Activated naive CD8-positive, alpha-beta T cell treated with anti-CD3 and anti-CD28 coated beads, Interleukin-2, amount 10 ng/mL, durations not matched to agents 7 days and 5 days (primary cell): ENCODE data around the gene BAD. TPM values are rescaled to one million over a fixed set of nuclear protein-coding genes. Genes with fewer than 3 reads are reported as not detected.
"Not testable (repeated sequence)": the region's sequence is repeated elsewhere in the genome, so short reads cannot be mapped to it uniquely, and the experiment has no call there.

ENCODE experiments used
- ATAC-seq: fragments of 150-1000 bp; cut with Tn5 transposase; one replicate; pipeline ENCODE4 v1.10.0; 2021; ENCODE audit warnings: low read depth, moderate library complexity
- POLR2A ChIA-PET: fragments of 350-600 bp; sonication (Branson Sonifier 250); formaldehyde crosslinking; loops from one replicate; lab custom pipeline; 2021; ENCODE audit warnings: antibody characterized with exemption; lab: Charles Lee
- DNase-seq: peaks from one replicate; pipeline ENCODE4 v3.0.0; 2021
- H3K27ac Mint-ChIP-seq: one replicate; pipeline ENCODE4 v1.8.0; 2022; ENCODE audit warnings: mild to moderate bottlenecking, mixed read lengths
- H3K27me3 Mint-ChIP-seq: one replicate; pipeline ENCODE4 v1.8.0; 2022; ENCODE audit warnings: mild to moderate bottlenecking, moderate library complexity, mixed read lengths
- H3K36me3 Mint-ChIP-seq: one replicate; pipeline ENCODE4 v1.8.0; 2021; ENCODE audit warnings: mild to moderate bottlenecking, mixed read lengths
- H3K4me1 Mint-ChIP-seq: one replicate; pipeline ENCODE4 v1.8.0; 2021; ENCODE audit warnings: mixed read lengths
- H3K4me3 Mint-ChIP-seq: one replicate; pipeline ENCODE4 v1.8.0; 2022; ENCODE audit warnings: mild to moderate bottlenecking, moderate library complexity, mixed read lengths
- H3K9me3 Mint-ChIP-seq: one replicate; pipeline ENCODE4 v1.8.0; 2021; ENCODE audit warnings: mixed read lengths
- total RNA-seq, 2 experiments: library from RNA; stranded (reverse); gene quantifications; one replicate each; pipeline ENCODE4 v1.2.3, GENCODE V29; 2021

The BAD gene
- total RNA-seq, 2 experiments from 2014 or later: 32.9 to 35.8 TPM

DNA sequence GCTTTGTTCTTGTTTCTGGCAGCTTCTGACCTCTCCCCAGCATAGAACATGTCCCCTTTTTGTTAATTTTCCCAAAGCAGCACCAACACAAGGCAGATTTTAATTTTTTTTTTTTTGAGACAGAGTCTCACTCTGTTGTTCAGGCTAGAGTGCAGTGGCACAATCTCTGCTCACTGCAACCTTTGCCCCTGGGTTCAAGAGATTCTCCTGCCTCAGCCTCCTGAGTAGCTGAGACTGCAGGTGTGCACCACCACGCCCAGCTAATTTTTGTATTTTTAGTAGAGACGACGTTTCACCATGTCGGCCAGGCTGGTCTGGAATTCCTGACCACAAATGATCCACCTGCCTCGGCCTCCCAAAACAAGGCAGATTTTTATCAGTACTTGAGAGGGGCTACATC lies 23.3 kb upstream of the BAD start:
- H3K27ac Mint-ChIP-seq, ATAC-seq, DNase-seq, H3K36me3 Mint-ChIP-seq, H3K9me3 Mint-ChIP-seq, H3K27me3 Mint-ChIP-seq: not testable (repeated sequence)
- Mint-ChIP-seq H3K4me1 (peaks cover 28% of the 10 kb centered on the region), H3K4me3 (peak overlapping the region; percentile 4)
- POLR2A ChIA-PET: interaction anchor here (0.6 to 4.6 kb wide), 3 partner anchors 10 to 40 kb away, joined by 3 to 45 read pairs (median 6); partner anchors contain the start of genes PRDX5 and TRMT112

DNA sequence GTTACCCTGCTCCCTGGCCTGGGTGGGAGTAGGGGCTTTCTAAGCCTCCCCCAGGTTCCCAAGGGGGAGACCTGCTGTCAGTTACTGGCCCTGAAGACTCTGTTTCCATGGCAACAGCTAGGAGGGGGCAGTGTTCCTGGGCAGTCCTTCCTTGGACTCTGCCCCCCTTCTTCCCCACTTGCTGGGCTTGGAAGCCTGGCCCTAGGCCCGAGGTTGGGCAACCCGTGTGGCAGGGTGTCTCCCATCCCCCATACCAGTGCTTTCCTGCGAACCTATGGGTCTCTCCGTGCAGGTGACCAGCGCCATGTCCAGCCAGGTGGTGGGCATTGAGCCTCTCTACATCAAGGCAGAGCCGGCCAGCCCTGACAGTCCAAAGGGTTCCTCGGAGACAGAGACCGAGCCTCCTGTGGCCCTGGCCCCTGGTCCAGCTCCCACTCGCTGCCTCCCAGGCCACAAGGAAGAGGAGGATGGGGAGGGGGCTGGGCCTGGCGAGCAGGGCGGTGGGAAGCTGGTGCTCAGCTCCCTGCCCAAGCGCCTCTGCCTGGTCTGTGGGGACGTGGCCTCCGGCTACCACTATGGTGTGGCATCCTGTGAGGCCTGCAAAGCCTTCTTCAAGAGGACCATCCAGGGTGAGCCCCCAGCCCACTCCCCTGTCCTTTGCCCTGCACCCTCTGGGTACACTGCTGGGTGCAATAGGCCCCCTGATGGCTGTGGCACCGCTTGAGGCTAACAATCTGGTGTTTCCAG lies 22.6 kb upstream of the BAD start:
- no peak for ATAC-seq
- peaks cover 4% of the 10 kb centered on the region for H3K36me3 Mint-ChIP-seq
- POLR2A ChIA-PET: interaction anchor here (1.0 to 4.6 kb wide), 3 partner anchors 11 to 37 kb away, joined by 6 to 45 read pairs (median 8); partner anchors contain the start of genes PRDX5 and TRMT112

DNA sequence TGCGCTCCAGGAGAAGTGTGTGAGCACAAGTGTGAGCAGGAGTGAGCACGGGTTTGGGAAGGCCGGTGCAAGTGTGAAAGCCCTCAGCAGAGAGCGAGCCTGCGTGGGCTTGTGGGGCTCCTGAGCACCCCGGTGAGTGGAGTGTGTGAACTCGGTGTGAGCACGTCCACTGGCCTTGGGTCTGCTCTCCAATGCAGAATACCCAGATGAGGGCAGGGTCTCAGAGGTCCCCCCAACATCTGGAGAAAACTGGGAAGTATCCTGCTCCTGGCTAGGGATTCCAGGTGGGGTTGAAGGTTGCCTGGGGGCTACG lies 22.1 kb upstream of the BAD start:
- DNase-seq (no peak), ATAC-seq (no peak)
- Mint-ChIP-seq H3K27ac (peak overlapping the region; percentile 88), H3K4me1 (peaks cover 22% of the 10 kb centered on the region), H3K9me3 (no peaks in the 10 kb centered on the region), H3K27me3 (peaks cover 5% of the 10 kb centered on the region), H3K36me3 (peaks cover 4% of the 10 kb centered on the region), H3K4me3 (peak overlapping the region; percentile 94)
- POLR2A ChIA-PET: interaction anchor here (1.1 to 4.6 kb wide), 2 partner anchors 11 to 36 kb away, joined by 8 to 45 read pairs; partner anchors contain the start of genes PRDX5 and TRMT112

More for the DNA sequence above, 22.6 kb upstream of the BAD start:
- Mint-ChIP-seq H3K27ac (peak overlapping the region; percentile 88), H3K9me3 (no peaks in the 10 kb centered on the region), H3K27me3 (peaks cover under 1% of the 10 kb centered on the region), H3K4me1 (peaks cover 22% of the 10 kb centered on the region), H3K4me3 (peak overlapping the region; percentile 94)
- no peak for DNase-seq

DNA sequence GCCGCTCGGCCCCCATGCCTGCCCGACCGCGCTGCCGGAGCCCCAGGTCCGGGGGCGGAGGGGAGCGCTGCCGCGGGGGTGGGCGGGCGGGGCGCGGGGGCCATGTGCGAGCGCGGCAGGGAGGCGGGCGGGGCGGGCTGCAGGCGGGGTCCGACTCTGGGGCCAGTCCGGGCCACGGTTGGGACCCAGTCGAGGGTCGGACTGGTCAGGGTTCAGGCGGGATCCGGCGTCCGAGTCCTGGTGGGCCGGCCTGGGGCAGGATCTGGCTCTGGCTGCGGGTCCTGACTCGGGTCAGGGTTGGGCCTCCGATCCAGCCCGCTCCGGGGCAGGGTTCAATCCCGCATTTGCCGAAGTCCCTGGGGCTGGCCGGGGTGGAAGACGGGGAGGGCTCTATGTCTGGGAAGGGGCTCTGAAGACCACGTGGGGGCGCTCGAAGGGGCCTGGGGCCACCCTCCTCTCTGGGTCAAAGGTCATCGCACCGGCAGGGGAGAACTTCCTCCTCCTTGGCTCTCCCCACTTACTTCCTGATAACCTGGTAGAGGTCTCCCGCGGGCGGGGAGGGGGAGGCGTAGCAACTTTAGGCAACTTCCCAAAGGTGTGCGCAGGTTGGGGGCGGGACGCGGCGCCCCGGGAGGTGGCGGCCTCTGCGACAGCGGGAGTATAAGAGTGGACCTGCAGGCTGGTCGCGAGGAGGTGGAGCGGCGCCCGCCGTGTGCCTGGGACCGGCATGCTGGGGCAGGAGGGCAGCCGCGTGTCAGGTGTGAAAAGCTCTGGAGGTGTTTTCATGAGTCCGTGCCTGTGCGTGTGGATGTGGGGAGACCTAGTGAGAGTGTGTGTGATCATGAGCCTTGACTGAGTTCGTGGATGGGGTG lies 21.5 kb upstream of the BAD start:
- peaks cover 4% of the 10 kb centered on the region for H3K36me3 Mint-ChIP-seq
- ATAC-seq: peak; percentile 11
- peaks cover 20% of the 10 kb centered on the region for H3K4me1 Mint-ChIP-seq
- POLR2A ChIA-PET: interaction anchor here (1.0 to 4.6 kb wide), 11 partner anchors 12 to 120 kb away, joined by 4 to 45 read pairs (median 15); partner anchors contain the start of genes BAD, CCDC88B, FKBP2 and GPR137
- peak; percentile 77 for DNase-seq
- peak overlapping the region; percentile 88 for H3K27ac Mint-ChIP-seq
- H3K27me3 Mint-ChIP-seq: peaks cover 11% of the 10 kb centered on the region
- H3K9me3 Mint-ChIP-seq: no peaks in the 10 kb centered on the region
- peak overlapping the region; percentile 94 for H3K4me3 Mint-ChIP-seq

DNA sequence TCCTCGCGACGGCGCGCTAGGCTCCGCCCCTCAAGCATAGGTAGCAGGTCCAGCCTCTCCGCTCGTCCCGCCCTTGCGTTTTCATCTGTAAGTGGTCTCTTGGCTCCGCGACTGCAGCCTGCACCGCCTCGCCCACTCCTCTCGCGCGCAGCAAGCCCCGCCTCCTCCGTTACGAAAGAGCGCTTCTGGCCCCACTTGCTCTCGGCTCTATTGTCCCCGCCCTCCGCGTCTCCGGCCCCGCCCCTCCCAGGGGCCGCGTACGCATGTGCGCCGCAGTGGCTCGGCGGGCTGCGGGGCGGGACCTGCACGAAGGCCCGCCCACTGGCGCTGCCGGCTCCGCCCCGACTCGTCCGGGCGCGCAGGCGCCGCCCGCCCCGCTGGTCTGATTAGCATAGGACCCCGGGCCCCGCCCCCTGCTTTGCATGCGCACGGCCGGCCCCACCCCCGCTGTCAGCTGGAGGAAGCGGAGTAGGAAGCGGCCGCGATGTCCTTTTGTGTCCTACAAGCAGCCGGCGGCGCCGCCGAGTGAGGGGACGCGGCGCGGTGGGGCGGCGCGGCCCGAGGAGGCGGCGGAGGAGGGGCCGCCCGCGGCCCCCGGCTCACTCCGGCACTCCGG lies 20.7 kb upstream of the BAD start, which contains the start of gene ESRRA:
Gene ESRRA, plus strand, starts transcription at position 450 of the 616 bp plus-strand sequence. CDS start 1,656 bp downstream, outside the sequence.
- peak; percentile 100 for DNase-seq
- H3K4me1 Mint-ChIP-seq: peaks cover 23% of the 10 kb centered on the region
- peaks cover 4% of the 10 kb centered on the region for H3K36me3 Mint-ChIP-seq
- POLR2A ChIA-PET: interaction anchor here (0.8 to 5.2 kb wide), 15 partner anchors 13 to 344 kb away, joined by 3 to 76 read pairs (median 14); partner anchors contain the start of genes BAD, CCDC88B, FERMT3 and FKBP2
- peak; percentile 77 for ATAC-seq
- peak within 1 kb of the TSS; percentile 98 for H3K27ac Mint-ChIP-seq
- peak within 1 kb of the TSS; percentile 94 for H3K4me3 Mint-ChIP-seq
- peaks cover 19% of the 10 kb centered on the region for H3K27me3 Mint-ChIP-seq
- H3K9me3 Mint-ChIP-seq: no peaks in the 10 kb centered on the region

DNA sequence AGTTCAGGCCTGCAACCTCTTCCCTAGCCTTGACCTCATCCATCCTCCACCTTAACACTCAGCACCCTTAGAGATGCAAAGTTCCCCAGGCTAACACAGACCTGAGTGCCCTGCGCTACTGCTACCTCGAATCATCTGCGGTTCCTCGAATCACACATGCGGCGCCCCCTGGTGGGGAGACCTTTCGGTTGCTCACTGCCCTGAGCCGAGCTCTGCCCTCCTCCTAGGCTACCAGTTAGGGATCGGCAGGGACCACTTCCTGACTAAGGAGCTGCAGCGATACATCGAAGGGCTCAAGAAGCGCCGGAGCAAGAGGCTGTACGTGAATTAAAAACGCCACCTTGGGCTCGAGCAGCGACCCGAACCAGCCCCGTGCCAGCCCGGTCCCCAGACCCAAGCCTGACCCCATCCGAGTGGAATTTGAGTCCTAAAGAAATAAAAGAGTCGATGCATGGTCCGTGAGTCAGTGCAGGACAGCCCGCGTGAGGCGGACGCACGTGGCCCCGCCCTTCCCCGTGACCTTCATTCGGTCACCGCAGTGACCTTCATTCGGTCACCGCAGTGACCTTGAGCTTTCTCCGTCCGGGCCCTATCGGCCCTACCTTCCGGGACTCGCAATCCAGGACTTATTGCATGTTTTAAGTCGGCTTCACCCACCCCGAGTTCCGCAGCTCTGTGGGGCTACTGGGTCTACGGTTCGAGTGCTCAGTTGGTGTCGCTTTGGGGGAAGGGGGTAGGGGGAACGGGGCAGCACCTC lies 20.0 kb upstream of the BAD start:
- DNase-seq: peak; percentile 97
- Mint-ChIP-seq H3K4me3 (peak overlapping the region; percentile 87), H3K27me3 (peaks cover 25% of the 10 kb centered on the region), H3K4me1 (peaks cover 25% of the 10 kb centered on the region), H3K36me3 (peaks cover 4% of the 10 kb centered on the region), H3K9me3 (no peaks in the 10 kb centered on the region), H3K27ac (peak overlapping the region; percentile 98)
- peak; percentile 46 for ATAC-seq
- POLR2A ChIA-PET: interaction anchor here (0.6 to 5.2 kb wide), 18 partner anchors 13 to 345 kb away, joined by 3 to 76 read pairs (median 10); partner anchors contain the start of genes BAD, CCDC88B, FERMT3 and FKBP2

DNA sequence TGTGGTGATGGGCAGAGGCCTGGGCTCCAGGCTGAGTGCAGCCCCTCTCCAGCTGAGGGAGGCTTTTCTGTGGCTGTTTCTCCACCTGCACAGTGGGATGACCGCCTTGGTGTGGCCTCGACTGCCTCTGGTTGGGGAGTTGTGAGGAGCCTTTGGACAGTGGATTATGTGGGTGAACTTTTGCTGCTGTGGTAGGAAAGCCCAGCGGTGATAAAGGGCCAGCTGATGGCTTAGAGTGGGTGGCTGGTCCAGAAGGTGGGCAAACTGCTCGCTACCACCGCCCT lies 19.5 kb upstream of the BAD start:
- peaks cover 25% of the 10 kb centered on the region for H3K4me1 Mint-ChIP-seq
- POLR2A ChIA-PET: interaction anchor here (0.6 to 5.2 kb wide), 14 partner anchors 14 to 118 kb away, joined by 4 to 76 read pairs (median 14); partner anchors contain the start of genes BAD, FERMT3, FKBP2 and GPR137
- no peak for ATAC-seq
- peak overlapping the region; percentile 98 for H3K27ac Mint-ChIP-seq
- peak overlapping the region; percentile 87 for H3K4me3 Mint-ChIP-seq
- peaks cover 27% of the 10 kb centered on the region for H3K27me3 Mint-ChIP-seq
- no peak for DNase-seq
- H3K36me3 Mint-ChIP-seq: peaks cover 4% of the 10 kb centered on the region
- H3K9me3 Mint-ChIP-seq: no peaks in the 10 kb centered on the region

DNA sequence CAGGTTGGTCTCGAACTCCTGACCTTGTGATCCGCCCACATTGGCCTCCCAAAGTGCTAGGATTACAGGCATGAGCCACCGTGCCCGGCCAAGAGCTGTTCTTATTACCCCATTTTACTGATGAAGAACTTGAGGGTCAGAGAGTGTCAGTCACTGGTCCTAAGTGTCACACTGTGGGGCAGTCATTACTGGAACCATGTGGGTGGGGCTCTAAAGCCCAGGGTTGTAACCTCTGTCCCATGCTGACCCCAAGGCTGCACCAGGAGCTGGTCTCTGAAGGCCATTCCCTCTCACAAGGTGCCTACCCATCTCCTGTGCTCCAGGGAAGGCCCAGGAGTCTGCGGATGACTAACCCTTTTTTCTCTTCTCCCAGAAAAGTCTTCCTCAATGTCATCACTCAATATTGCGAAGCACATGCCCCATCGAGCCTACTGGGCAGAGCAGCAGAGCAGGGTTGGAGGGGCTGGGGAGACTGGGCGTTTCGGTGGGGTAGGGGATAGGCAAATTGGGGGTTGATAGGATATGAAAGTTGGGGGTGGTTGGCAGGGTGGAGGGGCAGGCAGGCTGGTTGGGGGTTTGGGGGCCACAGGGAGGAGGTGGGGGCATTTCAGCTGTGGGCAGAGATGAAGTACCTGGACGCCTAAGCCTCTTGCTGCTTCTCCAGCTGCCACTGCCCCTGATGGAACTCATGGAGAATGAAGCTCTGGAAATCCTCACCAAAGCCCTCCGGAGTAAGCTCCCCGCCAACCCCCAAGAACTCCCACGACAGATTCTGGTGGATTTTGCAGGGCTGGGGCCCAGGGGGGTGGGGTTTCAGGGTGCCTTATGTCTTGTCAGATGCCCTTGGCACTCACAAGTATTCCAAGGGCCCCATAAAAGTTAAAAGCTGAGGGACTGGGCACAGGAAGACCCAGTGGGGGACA lies 18.9 kb upstream of the BAD start:
- ATAC-seq (no peak), DNase-seq (no peak)
- Mint-ChIP-seq H3K4me3 (peak overlapping the region; percentile 87), H3K36me3 (peaks cover 4% of the 10 kb centered on the region), H3K4me1 (peaks cover 25% of the 10 kb centered on the region), H3K27ac (peak overlapping the region; percentile 98), H3K27me3 (peaks cover 33% of the 10 kb centered on the region), H3K9me3 (no peaks in the 10 kb centered on the region)
- POLR2A ChIA-PET: interaction anchor here (0.6 to 5.2 kb wide), 13 partner anchors 14 to 117 kb away, joined by 4 to 76 read pairs (median 15); partner anchors contain the start of genes BAD, FERMT3, FKBP2 and GPR137

DNA sequence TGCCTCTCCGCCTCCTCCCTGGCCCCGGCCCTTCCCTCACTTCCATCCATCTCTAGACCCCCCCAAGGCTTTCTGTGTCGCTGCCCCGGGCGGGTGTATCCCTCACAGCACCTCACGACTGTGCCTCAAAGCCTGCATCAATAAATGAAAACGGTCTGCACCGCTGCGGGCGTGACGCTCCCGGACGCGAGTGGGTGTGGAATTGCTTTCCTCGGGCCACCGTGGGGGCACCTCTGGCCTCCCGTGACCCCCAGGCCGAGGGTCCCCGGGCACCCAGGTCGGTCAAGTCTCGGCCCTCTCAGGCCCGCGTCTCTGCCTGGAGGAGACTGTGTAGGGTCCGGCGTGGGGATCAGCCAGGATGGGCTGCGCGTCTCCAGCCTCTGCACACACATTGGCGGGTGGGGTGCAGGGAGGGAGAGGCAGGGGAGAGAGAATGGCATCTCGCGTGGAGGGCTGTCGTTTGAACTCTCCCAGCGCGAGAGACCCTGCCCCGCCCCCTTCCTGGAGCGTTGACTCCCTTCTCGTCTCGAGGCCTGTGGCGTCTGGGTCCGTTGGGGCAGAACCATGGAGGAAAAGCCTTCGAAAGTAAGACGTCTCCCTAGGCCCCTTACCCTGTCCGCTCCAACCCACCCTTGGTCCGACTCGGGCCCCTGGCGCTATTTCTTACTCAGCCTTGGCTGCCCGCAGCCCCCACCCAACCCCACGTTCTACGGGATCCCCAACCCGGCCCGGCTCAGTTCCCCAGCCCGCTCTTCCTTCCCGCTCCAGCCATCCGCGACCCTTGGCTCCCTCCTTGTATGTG lies 15.6 kb upstream of the BAD start, which contains the start of gene CATSPERZ:
Gene CATSPERZ, plus strand, starts transcription at position 512 of the 802 bp plus-strand sequence. Its CDS starts 53 bp downstream, at position 565.
- no peak for ATAC-seq
- Mint-ChIP-seq H3K27me3 (peaks cover 66% of the 10 kb centered on the region), H3K27ac (no peak within 1 kb of the TSS), H3K4me3 (peak within 1 kb of the TSS; percentile 73), H3K4me1 (peaks cover 16% of the 10 kb centered on the region), H3K9me3 (no peaks in the 10 kb centered on the region), H3K36me3 (no peaks in the 10 kb centered on the region)
- POLR2A ChIA-PET: interaction anchor here (0.9 to 5.2 kb wide), 3 partner anchors 32 to 95 kb away, joined by 3 to 76 read pairs (median 3); partner anchors contain the start of gene FERMT3
- no peak for DNase-seq

DNA sequence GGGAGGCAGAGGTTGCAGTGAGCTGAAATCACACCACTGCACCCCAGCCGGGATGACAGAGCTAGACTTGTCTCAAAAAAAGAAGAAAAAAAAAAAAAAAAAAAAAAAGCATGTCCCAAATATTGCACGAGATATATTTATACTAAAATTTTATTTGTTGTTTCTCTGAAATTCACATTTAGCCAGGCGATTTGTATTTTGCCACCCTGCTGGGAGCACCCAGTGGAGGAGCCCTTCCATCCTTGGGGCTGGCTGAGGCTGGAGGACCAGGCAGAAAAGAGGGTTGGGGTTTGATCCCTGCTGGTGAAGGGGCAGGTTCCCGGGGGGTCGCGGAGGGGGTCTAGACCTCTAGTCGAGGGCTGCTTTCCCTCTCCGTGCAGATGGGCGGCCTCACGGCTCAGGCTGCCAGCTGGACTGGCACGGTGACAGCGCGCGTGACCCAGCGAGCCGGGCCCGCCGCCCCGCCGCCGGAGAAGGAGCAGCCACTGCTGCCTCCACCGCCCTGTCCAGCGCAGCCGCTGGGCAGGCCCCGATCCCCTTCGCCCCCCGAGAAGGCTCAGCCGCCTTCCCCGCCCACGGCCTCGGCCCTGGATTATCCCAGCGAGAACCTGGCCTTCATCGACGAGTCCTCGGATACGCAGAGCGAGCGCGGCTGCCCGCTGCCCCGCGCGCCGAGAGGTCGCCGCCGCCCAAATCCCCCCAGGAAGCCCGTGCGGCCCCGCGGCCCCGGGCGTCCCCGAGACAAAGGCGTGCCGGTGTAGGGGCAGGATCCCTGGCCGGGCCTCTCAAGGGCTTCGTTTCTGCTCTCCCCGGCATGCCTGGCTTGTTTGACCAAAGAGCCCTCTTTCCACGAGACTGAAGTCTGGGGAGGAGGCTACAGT lies 14.7 kb upstream of the BAD start:
- H3K4me1 Mint-ChIP-seq: peaks cover 12% of the 10 kb centered on the region
- H3K36me3 Mint-ChIP-seq: no peaks in the 10 kb centered on the region
- H3K27me3 Mint-ChIP-seq: peaks cover 75% of the 10 kb centered on the region
- DNase-seq (no peak), ATAC-seq (no peak)
- H3K27ac Mint-ChIP-seq: no peak overlapping the region
- POLR2A ChIA-PET: interaction anchor here (0.7 to 1.1 kb wide), 3 partner anchors 20 to 67 kb away, joined by 5 to 6 read pairs (median 6); no protein-coding TSS in a partner anchor
- H3K4me3 Mint-ChIP-seq: peak overlapping the region; percentile 65
- no peaks in the 10 kb centered on the region for H3K9me3 Mint-ChIP-seq
